SU-DHL-6 (cell line): ENCODE data around the gene ADRA2A.

Source experiments
- CTCF ChIP-seq: fragments of 200-600 bp; sonication (generic); IDR thresholded peaks from one replicate; pipeline ENCODE4 v1.5.1; 2017; ENCODE audit warnings: antibody characterized with exemption, mild to moderate bottlenecking, low read length, moderate library complexity; ENCODE audit not compliant: insufficient read depth, poor library complexity, severe bottlenecking
- EZH2phosphoT487 ChIP-seq: fragments of 200-600 bp; sonication (generic), shearing (Covaris generic); conservative IDR thresholded peaks from 2 replicates; pipeline ENCODE4 v1.6.1; 2018; ENCODE audit warnings: mild to moderate bottlenecking, antibody characterized with exemption, low read length, moderate library complexity, mixed read lengths

GRCh38 chr10:111091833-111092232 is 15.0 kb downstream of the ADRA2A start:
- TF ChIP-seq EZH2phosphoT487 (no peak), CTCF (no peak)
